GM12864 (cell line): ENCODE results near the gene PHLDA1.

ENCODE experiments used
- DNase-seq: peaks from one replicate; pipeline ENCODE4 v3.0.0-alpha.2; 2011; ENCODE audit warnings: low read depth
- H3K4me3 ChIP-seq: 2 replicates; pipeline ENCODE4 v1.5.1; 2011; ENCODE audit warnings: mild to moderate bottlenecking, low read depth, low read length, control low read depth
- CTCF ChIP-seq: IDR thresholded peaks from 2 replicates; pipeline ENCODE4 v1.5.1; 2011; ENCODE audit warnings: low read depth, mild to moderate bottlenecking, moderate library complexity, low read length, control low read depth, inconsistent platforms; ENCODE audit errors: missing control alignments

The PHLDA1 gene

GRCh38 chr12:76024942-76025600, 6.5 kb downstream of the PHLDA1 start:
- TF ChIP-seq CTCF = no peak
- no peak overlapping the region for H3K4me3 ChIP-seq
- no peak for DNase-seq

GRCh38 chr12:76024102-76024781, 7.3 kb downstream of the PHLDA1 start:
- DNase-seq = no peak
- H3K4me3 ChIP-seq = no peak overlapping the region
- TF ChIP-seq CTCF = no peak

- no peak for TF ChIP-seq CTCF
- no peak for DNase-seq
- no peak overlapping the region for H3K4me3 ChIP-seq
These were observed 8.4 kb downstream of the PHLDA1 start for GRCh38 chr12:76023069-76023690.

- TF ChIP-seq CTCF = no peak
- no peak for DNase-seq
- H3K4me3 ChIP-seq = no peak overlapping the region
These were observed 9.1 kb downstream of the PHLDA1 start for GRCh38 chr12:76022506-76022905.

GRCh38 chr12:76020731-76021672, 10.6 kb downstream of the PHLDA1 start:
- no peak overlapping the region for H3K4me3 ChIP-seq
- TF ChIP-seq CTCF = no peak
- no peak for DNase-seq

GRCh38 chr12:76020281-76020680, 11.3 kb downstream of the PHLDA1 start:
- DNase-seq = no peak
- no peak overlapping the region for H3K4me3 ChIP-seq
- TF ChIP-seq CTCF = no peak
